Neural cell (in vitro differentiated cells): Measurements from ENCODE around the gene SUGCT. TPM values are rescaled to one million over a fixed set of nuclear protein-coding genes. Genes with fewer than 3 reads are reported as not detected.

ENCODE experiments used
- H2AFZ ChIP-seq: fragments of 200-600, 300-800 bp; sonication (generic), shearing (Covaris generic); 2 replicates; pipeline ENCODE4 v1.6.0; 2014; ENCODE audit warnings: low read depth, mild to moderate bottlenecking, antibody characterized with exemption, low read length, moderate library complexity
- H3F3A ChIP-seq: fragments of 200-600 bp; shearing (Covaris generic); 2 replicates; pipeline ENCODE4 v1.6.1; 2016; ENCODE audit warnings: mild to moderate bottlenecking, moderate library complexity, mixed read lengths, antibody characterized with exemption, low read length; ENCODE audit not compliant: insufficient read depth, poor library complexity, severe bottlenecking
- H3K27ac ChIP-seq: fragments of 200-600, 300-800 bp; sonication (generic), shearing (Covaris generic); 2 replicates; pipeline ENCODE4 v1.5.1; 2014; ENCODE audit warnings: mild to moderate bottlenecking, low read length, moderate library complexity
- H3K27me3 ChIP-seq: fragments of 300-800, 200-600 bp; sonication (generic), shearing (Covaris generic); 2 replicates; pipeline ENCODE4 v1.6.0; 2014; ENCODE audit warnings: mild to moderate bottlenecking, low read depth, low read length, moderate library complexity; ENCODE audit not compliant: insufficient read depth
- H3K36me3 ChIP-seq: fragments of 300-800, 200-600 bp; sonication (generic), shearing (Covaris generic); 2 replicates; pipeline ENCODE4 v1.5.1; 2014; ENCODE audit warnings: mild to moderate bottlenecking, antibody characterized with exemption, low read length, moderate library complexity; ENCODE audit not compliant: insufficient read depth
- H3K4me2 ChIP-seq: fragments of 300-800, 200-600 bp; sonication (generic), shearing (Covaris generic); 2 replicates; pipeline ENCODE4 v1.6.0; 2014; ENCODE audit warnings: mild to moderate bottlenecking, low read length
- H3K4me3 ChIP-seq: fragments of 300-800, 200-600 bp; sonication (generic), shearing (Covaris generic); 2 replicates; pipeline ENCODE4 v1.5.1; 2014; ENCODE audit warnings: mild to moderate bottlenecking, low read length, moderate library complexity
- H3K79me2 ChIP-seq: fragments of 200-600 bp; shearing (Covaris generic); replicated peaks from 2 replicates; pipeline ENCODE4 v1.6.0; 2014; ENCODE audit warnings: mild to moderate bottlenecking, low read length, moderate library complexity; ENCODE audit not compliant: insufficient read depth
- H3K9ac ChIP-seq: fragments of 300-800, 200-600 bp; sonication (generic), shearing (Covaris generic); 2 replicates; pipeline ENCODE4 v1.6.1; 2016; ENCODE audit warnings: mild to moderate bottlenecking, low read length, mixed read lengths
- H3K9me2 ChIP-seq: fragments of 200-600 bp; shearing (Covaris generic); 2 replicates; pipeline ENCODE4 v1.6.1; 2016; ENCODE audit warnings: mild to moderate bottlenecking, low read length, mixed read lengths; ENCODE audit not compliant: insufficient read depth
- H3K9me3 ChIP-seq: fragments of 200-600, 300-800 bp; sonication (generic), shearing (Covaris generic); 2 replicates; pipeline ENCODE4 v1.6.1; 2016; ENCODE audit warnings: mild to moderate bottlenecking, mixed run types, low read length, moderate library complexity, mixed read lengths
- H4K20me1 ChIP-seq: fragments of 200-600 bp; shearing (Covaris generic); 2 replicates; pipeline ENCODE4 v1.6.1; 2016; ENCODE audit warnings: mild to moderate bottlenecking, mixed run types; ENCODE audit not compliant: insufficient read depth
- EP300 ChIP-seq: fragments of 450-650 bp; conservative IDR thresholded peaks from 2 replicates; pipeline ENCODE4 v1.6.1; 2014; ENCODE audit warnings: antibody characterized with exemption, mild to moderate bottlenecking, moderate library complexity; ENCODE audit not compliant: poor library complexity, severe bottlenecking
- EZH2 ChIP-seq: fragments of 200-600, 300-800 bp; shearing (Covaris generic), sonication (generic); IDR thresholded peaks from 2 replicates; pipeline ENCODE4 v1.6.1; 2014; ENCODE audit warnings: antibody characterized with exemption, low read length, borderline replicate concordance, mild to moderate bottlenecking; ENCODE audit not compliant: insufficient read depth, poor library complexity, severe bottlenecking
- MXI1 ChIP-seq: fragments of 450-650 bp; conservative IDR thresholded peaks from 2 replicates; pipeline ENCODE4 v1.6.1; 2014; ENCODE audit warnings: antibody characterized with exemption, mild to moderate bottlenecking; ENCODE audit not compliant: poor library complexity, severe bottlenecking
- POLR2AphosphoS5 ChIP-seq: IDR thresholded peaks from 2 replicates; pipeline ENCODE4 v1.6.1; 2012
- RAD21 ChIP-seq: fragments of 450-650 bp; conservative IDR thresholded peaks from 2 replicates; pipeline ENCODE4 v1.6.1; 2014; ENCODE audit warnings: antibody characterized with exemption, mild to moderate bottlenecking, moderate library complexity
- SMC3 ChIP-seq: fragments of 450-650 bp; conservative IDR thresholded peaks from 2 replicates; pipeline ENCODE4 v1.6.1; 2014; ENCODE audit warnings: antibody characterized with exemption, mild to moderate bottlenecking, moderate library complexity; ENCODE audit not compliant: poor library complexity
- TAF1 ChIP-seq: IDR thresholded peaks from 2 replicates; pipeline ENCODE4 v1.6.1; 2012; ENCODE audit warnings: low read depth
- polyA plus RNA-seq: library from polyadenylated mRNA; depleted of rRNA; stranded (reverse); fragments of >200 nt; gene quantifications from 2 replicates; pipeline ENCODE4 v1.2.3, GENCODE V29; 2014
- TF ChIP-seq, protein P1 (sequence below): fragments of 450-650 bp; IDR thresholded peaks from 2 replicates; pipeline ENCODE4 v1.5.1; 2014; ENCODE audit warnings: antibody characterized with exemption, mild to moderate bottlenecking, moderate library complexity; ENCODE audit not compliant: poor library complexity, severe bottlenecking
- TF ChIP-seq, protein P2 (sequence below): IDR thresholded peaks from 2 replicates; pipeline ENCODE4 v1.6.1; 2012; ENCODE audit warnings: borderline replicate concordance

The SUGCT gene
- polyA plus RNA-seq, 1 donor from 2014 or later, result not detected

DNA sequence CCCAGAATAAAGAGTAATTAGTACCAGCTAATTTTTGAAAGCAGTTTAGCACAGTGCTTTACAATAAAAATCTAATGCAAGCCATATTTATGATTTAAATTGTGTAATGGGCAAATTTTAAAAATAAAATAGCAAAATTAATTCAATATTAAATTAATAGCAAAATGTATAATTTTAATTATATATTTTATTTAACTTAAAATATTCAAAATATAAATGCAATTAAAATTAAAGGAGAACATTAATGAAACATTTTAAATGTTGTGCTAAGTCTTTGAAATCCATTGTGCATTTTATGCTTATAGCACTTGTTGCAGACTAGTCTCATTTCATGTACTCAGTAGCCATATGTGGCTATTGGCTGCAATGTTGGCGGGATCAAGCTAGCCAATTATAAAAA is 367.6 kb downstream of the SUGCT start:
- Histone ChIP-seq H3K9ac (no peak overlapping the region), H3K27me3 (no peaks in the 10 kb centered on the region), H3K27ac (no peak overlapping the region), H3K9me2 (no peaks in the 10 kb centered on the region), H2AFZ (no peak overlapping the region), H4K20me1 (no peaks in the 10 kb centered on the region), H3K79me2 (no peaks in the 10 kb centered on the region), H3F3A (no peaks in the 10 kb centered on the region), H3K4me2 (no peak overlapping the region), H3K4me3 (no peak overlapping the region), H3K9me3 (peaks cover 4% of the 10 kb centered on the region), H3K36me3 (no peaks in the 10 kb centered on the region)
- TF ChIP-seq, protein P1, sequence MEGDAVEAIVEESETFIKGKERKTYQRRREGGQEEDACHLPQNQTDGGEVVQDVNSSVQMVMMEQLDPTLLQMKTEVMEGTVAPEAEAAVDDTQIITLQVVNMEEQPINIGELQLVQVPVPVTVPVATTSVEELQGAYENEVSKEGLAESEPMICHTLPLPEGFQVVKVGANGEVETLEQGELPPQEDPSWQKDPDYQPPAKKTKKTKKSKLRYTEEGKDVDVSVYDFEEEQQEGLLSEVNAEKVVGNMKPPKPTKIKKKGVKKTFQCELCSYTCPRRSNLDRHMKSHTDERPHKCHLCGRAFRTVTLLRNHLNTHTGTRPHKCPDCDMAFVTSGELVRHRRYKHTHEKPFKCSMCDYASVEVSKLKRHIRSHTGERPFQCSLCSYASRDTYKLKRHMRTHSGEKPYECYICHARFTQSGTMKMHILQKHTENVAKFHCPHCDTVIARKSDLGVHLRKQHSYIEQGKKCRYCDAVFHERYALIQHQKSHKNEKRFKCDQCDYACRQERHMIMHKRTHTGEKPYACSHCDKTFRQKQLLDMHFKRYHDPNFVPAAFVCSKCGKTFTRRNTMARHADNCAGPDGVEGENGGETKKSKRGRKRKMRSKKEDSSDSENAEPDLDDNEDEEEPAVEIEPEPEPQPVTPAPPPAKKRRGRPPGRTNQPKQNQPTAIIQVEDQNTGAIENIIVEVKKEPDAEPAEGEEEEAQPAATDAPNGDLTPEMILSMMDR, result no peak
- TF ChIP-seq, protein P2, sequence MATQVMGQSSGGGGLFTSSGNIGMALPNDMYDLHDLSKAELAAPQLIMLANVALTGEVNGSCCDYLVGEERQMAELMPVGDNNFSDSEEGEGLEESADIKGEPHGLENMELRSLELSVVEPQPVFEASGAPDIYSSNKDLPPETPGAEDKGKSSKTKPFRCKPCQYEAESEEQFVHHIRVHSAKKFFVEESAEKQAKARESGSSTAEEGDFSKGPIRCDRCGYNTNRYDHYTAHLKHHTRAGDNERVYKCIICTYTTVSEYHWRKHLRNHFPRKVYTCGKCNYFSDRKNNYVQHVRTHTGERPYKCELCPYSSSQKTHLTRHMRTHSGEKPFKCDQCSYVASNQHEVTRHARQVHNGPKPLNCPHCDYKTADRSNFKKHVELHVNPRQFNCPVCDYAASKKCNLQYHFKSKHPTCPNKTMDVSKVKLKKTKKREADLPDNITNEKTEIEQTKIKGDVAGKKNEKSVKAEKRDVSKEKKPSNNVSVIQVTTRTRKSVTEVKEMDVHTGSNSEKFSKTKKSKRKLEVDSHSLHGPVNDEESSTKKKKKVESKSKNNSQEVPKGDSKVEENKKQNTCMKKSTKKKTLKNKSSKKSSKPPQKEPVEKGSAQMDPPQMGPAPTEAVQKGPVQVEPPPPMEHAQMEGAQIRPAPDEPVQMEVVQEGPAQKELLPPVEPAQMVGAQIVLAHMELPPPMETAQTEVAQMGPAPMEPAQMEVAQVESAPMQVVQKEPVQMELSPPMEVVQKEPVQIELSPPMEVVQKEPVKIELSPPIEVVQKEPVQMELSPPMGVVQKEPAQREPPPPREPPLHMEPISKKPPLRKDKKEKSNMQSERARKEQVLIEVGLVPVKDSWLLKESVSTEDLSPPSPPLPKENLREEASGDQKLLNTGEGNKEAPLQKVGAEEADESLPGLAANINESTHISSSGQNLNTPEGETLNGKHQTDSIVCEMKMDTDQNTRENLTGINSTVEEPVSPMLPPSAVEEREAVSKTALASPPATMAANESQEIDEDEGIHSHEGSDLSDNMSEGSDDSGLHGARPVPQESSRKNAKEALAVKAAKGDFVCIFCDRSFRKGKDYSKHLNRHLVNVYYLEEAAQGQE, result no peak
- no peak for TF ChIP-seq MXI1
- no peak for TF ChIP-seq RAD21
- no peak for TF ChIP-seq EZH2
- no peak for TF ChIP-seq TAF1
- TF ChIP-seq EP300, result no peak
- no peak for TF ChIP-seq POLR2AphosphoS5
- TF ChIP-seq SMC3, result no peak

DNA sequence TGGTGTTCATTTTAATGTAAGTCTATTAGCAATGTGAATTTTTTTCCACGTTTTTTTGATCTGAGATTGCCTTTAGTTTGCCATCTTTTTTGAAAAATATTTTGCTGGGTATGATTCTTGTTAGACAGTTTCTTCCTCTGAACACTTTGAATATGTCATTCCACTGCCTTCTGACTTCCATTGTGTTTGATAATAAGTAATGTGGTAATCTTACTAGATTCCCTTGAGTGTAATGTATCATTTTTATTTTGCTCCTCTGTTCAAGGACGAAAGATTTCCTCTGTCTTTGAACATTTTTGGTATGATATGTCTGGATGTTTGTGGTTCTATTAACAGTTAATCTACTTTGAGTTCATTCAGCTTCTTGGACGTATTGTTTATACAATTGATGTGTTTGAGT is 371.4 kb downstream of the SUGCT start:
- no peak overlapping the region for H3K27ac ChIP-seq
- TF ChIP-seq, protein P2, result no peak
- TF ChIP-seq TAF1 (no peak), RAD21 (no peak), EP300 (no peak), MXI1 (no peak), EZH2 (no peak), POLR2AphosphoS5 (no peak), SMC3 (no peak)
- TF ChIP-seq, protein P1, result no peak
- no peaks in the 10 kb centered on the region for H3K9me2 ChIP-seq
- H2AFZ ChIP-seq, result no peak overlapping the region
- no peak overlapping the region for H3K9ac ChIP-seq
- H3K9me3 ChIP-seq, result peaks cover 4% of the 10 kb centered on the region
- H4K20me1 ChIP-seq, result no peaks in the 10 kb centered on the region
- H3K79me2 ChIP-seq, result no peaks in the 10 kb centered on the region
- H3K27me3 ChIP-seq, result no peaks in the 10 kb centered on the region
- H3K4me2 ChIP-seq, result no peak overlapping the region
- H3K4me3 ChIP-seq, result no peak overlapping the region
- H3F3A ChIP-seq, result no peaks in the 10 kb centered on the region
- H3K36me3 ChIP-seq, result no peaks in the 10 kb centered on the region
